OCI-LY7 (cell line): ENCODE measurements around the gene DGKQ.

Experiments used
- EZH2phosphoT487 ChIP-seq: fragments of 200-600 bp; sonication (generic); IDR thresholded peaks from 2 replicates; pipeline ENCODE4 v1.6.1; 2018; ENCODE audit warnings: low read depth, borderline replicate concordance, mild to moderate bottlenecking, mixed run types, antibody characterized with exemption, low read length, moderate library complexity, mixed read lengths
- TF ChIP-seq, protein P1 (sequence below): fragments of 200-600 bp; sonication (generic); conservative IDR thresholded peaks from 2 replicates; pipeline ENCODE4 v1.5.1; 2014; ENCODE audit warnings: mild to moderate bottlenecking, antibody characterized with exemption, low read length, moderate library complexity, mixed read lengths

DNA sequence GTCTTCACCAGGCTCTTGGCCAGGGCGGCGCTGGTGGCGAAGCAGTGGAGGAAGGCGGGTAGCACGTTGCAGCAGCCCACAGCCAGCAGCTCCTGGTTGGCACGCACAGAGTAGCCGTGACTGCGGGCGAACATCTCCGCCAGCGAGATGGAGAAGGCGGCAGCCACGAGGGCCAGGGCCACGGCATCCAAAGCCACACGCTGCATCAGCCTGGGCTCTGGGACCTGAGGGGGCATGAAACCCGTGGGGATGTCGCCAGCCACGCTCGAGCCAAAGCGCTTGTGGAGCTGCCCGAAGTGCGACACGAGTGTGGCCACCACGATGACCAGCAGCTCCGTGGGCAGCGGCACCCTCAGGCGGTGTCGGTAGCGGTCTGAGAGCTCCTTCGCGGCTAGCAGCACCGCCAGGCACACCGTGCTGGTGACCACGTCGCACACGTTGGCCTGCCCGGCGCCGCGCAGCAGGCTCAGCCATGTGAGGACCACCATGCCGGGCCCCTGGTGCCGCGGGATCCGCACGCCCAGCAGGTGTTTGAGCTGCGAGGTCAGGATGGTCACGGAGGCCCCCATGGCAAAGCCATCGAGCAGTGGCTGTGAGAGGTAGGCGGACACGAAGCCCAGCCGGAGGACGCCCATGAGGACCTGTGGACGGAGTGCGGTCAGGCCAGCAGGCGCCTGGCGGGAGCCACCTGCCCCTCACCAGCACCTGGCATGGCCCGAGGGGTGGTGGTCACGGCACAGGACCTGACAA, 16.5 kb upstream of the DGKQ start:
- TF ChIP-seq, protein P1, sequence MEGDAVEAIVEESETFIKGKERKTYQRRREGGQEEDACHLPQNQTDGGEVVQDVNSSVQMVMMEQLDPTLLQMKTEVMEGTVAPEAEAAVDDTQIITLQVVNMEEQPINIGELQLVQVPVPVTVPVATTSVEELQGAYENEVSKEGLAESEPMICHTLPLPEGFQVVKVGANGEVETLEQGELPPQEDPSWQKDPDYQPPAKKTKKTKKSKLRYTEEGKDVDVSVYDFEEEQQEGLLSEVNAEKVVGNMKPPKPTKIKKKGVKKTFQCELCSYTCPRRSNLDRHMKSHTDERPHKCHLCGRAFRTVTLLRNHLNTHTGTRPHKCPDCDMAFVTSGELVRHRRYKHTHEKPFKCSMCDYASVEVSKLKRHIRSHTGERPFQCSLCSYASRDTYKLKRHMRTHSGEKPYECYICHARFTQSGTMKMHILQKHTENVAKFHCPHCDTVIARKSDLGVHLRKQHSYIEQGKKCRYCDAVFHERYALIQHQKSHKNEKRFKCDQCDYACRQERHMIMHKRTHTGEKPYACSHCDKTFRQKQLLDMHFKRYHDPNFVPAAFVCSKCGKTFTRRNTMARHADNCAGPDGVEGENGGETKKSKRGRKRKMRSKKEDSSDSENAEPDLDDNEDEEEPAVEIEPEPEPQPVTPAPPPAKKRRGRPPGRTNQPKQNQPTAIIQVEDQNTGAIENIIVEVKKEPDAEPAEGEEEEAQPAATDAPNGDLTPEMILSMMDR = no peak
- no peak for TF ChIP-seq EZH2phosphoT487
